GM12878 (cell line): ENCODE results near the gene HMOX1. TPM values are rescaled to one million over a fixed set of nuclear protein-coding genes. Genes with fewer than 3 reads are reported as not detected.

ENCODE experiments used
- ATAC-seq: fragments of 200-7000 bp; cut with Tn5 transposase; 3 replicates; pipeline ENCODE4 v1.9.1; 2020; ENCODE audit warnings: mild to moderate bottlenecking, moderate library complexity
- BruUV-seq: library from RNA; stranded (reverse); fragments of 400-500 nt; replicated peaks from 2 replicates; lab custom pipeline; 2021; lab: Mats Ljungman, UMichigan
- CTCF ChIA-PET: fragments of 300-600 bp; sonication (Branson Sonifier 250); formaldehyde crosslinking; extraction: SDS; loops from one replicate; lab custom pipeline; 2021; ENCODE audit warnings: inconsistent platforms; lab: Yijun Ruan, JAX
- POLR2A ChIA-PET: fragments of 350-600 bp; formaldehyde crosslinking; extraction: SDS; loops from one replicate; lab custom pipeline; 2021; ENCODE audit warnings: inconsistent platforms; lab: Charles Lee
- RAD21 ChIA-PET: fragments of 300-600 bp; sonication (Branson Sonifier 250); formaldehyde crosslinking; loops from one replicate; lab custom pipeline; 2023; ENCODE audit warnings: antibody characterized with exemption; ENCODE audit not compliant: unreplicated experiment; lab: Charles Lee
- SMC1A ChIA-PET: fragments of 300-600 bp; sonication (Branson Sonifier 250); formaldehyde crosslinking; loops from one replicate; lab custom pipeline; 2023; ENCODE audit not compliant: unreplicated experiment, uncharacterized antibody; lab: Charles Lee
- DNase-seq: peaks from one replicate; pipeline ENCODE4 v3.0.0-alpha.2; 2011; ENCODE audit warnings: low read depth, low spot score
- FAIRE-seq: peaks from 3 replicates; lab custom pipeline; 2011; peaks lifted over from hg19 to GRCh38; lab: Jason Lieb, UNC
- H2AFZ ChIP-seq: 2 replicates; pipeline ENCODE4 v1.6.0; 2011; ENCODE audit warnings: low read depth, low read length, control low read depth; ENCODE audit not compliant: control insufficient read depth
- H3K27ac ChIP-seq: 2 replicates; pipeline ENCODE4 v1.5.1; 2011; ENCODE audit warnings: control low read depth; ENCODE audit not compliant: control insufficient read depth, insufficient read depth
- H3K27me3 ChIP-seq, 2 experiments: replicated peaks in 1 of 2; 2 replicates each; pipeline versions ENCODE4 v1.6.0 to v1.6.1; 2011; ENCODE audit warnings: low read length in 1 of 2; ENCODE audit not compliant: control insufficient read depth in 2 of 2, insufficient read depth in 2 of 2
- H3K36me3 ChIP-seq, 2 experiments: 2 replicates each; pipeline ENCODE4 v1.5.1; 2011; ENCODE audit warnings: low read length in 1 of 2; ENCODE audit not compliant: control insufficient read depth in 2 of 2, insufficient read depth in 2 of 2
- H3K4me1 ChIP-seq: 2 replicates; pipeline ENCODE4 v1.6.1; 2011; ENCODE audit warnings: mild to moderate bottlenecking, low read length, moderate library complexity, mixed read lengths; ENCODE audit not compliant: control insufficient read depth, insufficient read depth
- H3K4me2 ChIP-seq: 2 replicates; pipeline ENCODE4 v1.6.0; 2011; ENCODE audit warnings: control low read depth; ENCODE audit not compliant: control insufficient read depth, insufficient read depth
- H3K4me3 ChIP-seq: fragments of 200-600 bp; sonication (generic); 2 replicates; pipeline ENCODE4 v1.5.1; 2016
- H3K79me2 ChIP-seq: 2 replicates; pipeline ENCODE4 v1.6.0; 2011; ENCODE audit warnings: low read length; ENCODE audit not compliant: control insufficient read depth, insufficient read depth
- H3K9ac ChIP-seq: 2 replicates; pipeline ENCODE4 v1.8.0; 2011; ENCODE audit warnings: low read length, control low read depth, mixed read lengths; ENCODE audit not compliant: control insufficient read depth, insufficient read depth
- H3K9me3 ChIP-seq: replicated peaks from 3 replicates; pipeline ENCODE4 v1.5.1; 2011; ENCODE audit warnings: mild to moderate bottlenecking, low read length; ENCODE audit not compliant: control insufficient read depth, insufficient read depth
- H4K20me1 ChIP-seq: 2 replicates; pipeline ENCODE4 v1.6.0; 2011; ENCODE audit not compliant: control insufficient read depth, insufficient read depth
- ASH2L ChIP-seq: fragments of 300-600, 200-600 bp; sonication (generic); IDR thresholded peaks from 2 replicates; pipeline ENCODE4 v1.6.1; 2017; ENCODE audit warnings: low read depth, mild to moderate bottlenecking, borderline replicate concordance
- BRCA1 ChIP-seq: IDR thresholded peaks from 2 replicates; pipeline ENCODE4 v1.6.1; 2011; ENCODE audit warnings: low read depth, low read length, improper control_type of control experiment
- GATAD2B ChIP-seq: fragments of 450-650 bp; conservative IDR thresholded peaks from 2 replicates; pipeline ENCODE4 v1.6.1; 2017; ENCODE audit warnings: low read depth, mild to moderate bottlenecking, moderate library complexity
- MEF2B ChIP-seq: fragments of 450-650 bp; IDR thresholded peaks from 2 replicates; pipeline ENCODE4 v1.6.1; 2018; ENCODE audit warnings: mild to moderate bottlenecking, moderate library complexity; ENCODE audit not compliant: partially characterized antibody, poor library complexity, severe bottlenecking
- NFYB ChIP-seq: IDR thresholded peaks from 2 replicates; pipeline ENCODE4 v1.6.1; 2011; ENCODE audit warnings: low read depth, mild to moderate bottlenecking, low read length, improper control_type of control experiment, moderate library complexity; ENCODE audit not compliant: insufficient read depth
- NRF1 ChIP-seq: conservative IDR thresholded peaks from 2 replicates; pipeline ENCODE4 v1.6.1; 2011; ENCODE audit warnings: mild to moderate bottlenecking, low read depth, low read length, improper control_type of control experiment
- RCOR1 ChIP-seq: conservative IDR thresholded peaks from 2 replicates; pipeline ENCODE4 v1.6.1; 2012; ENCODE audit warnings: low read depth, low read length, improper control_type of control experiment
- SMARCA5 ChIP-seq: fragments of 450-650 bp; IDR thresholded peaks from 2 replicates; pipeline ENCODE4 v1.6.1; 2017; ENCODE audit warnings: mild to moderate bottlenecking
- SREBF2 ChIP-seq: IDR thresholded peaks from 2 replicates; pipeline ENCODE4 v1.6.1; 2012; ENCODE audit warnings: mild to moderate bottlenecking, low read length
- ZNF24 ChIP-seq: fragments of 450-650 bp; IDR thresholded peaks from 2 replicates; pipeline ENCODE4 v1.6.1; 2017; ENCODE audit warnings: antibody characterized with exemption, mild to moderate bottlenecking
- ZNF592 ChIP-seq: fragments of 450-650 bp; IDR thresholded peaks from 2 replicates; pipeline ENCODE4 v1.6.1; 2017; ENCODE audit warnings: mild to moderate bottlenecking, moderate library complexity
- WGBS: methylation state at CpG from one replicate; pipeline ENCODE4 v1.1.6; 2016; ENCODE audit warnings: low lambda C conversion rate; ENCODE audit not compliant: insufficient replicate concordance, insufficient coverage; ENCODE audit errors: missing lambda C conversion rate; 5-methylcytosine and 5-hydroxymethylcytosine counted together
- in situ Hi-C: fragments of 300-500 bp; cut with MboI; formaldehyde crosslinking; loops from 9 replicates; pipeline ENCODE4 v1.14.3; 2018; ENCODE audit warnings: mixed read lengths
- intact Hi-C: fragments of 100-400 bp; cut with micrococcal nuclease; formaldehyde crosslinking; loops from one replicate; pipeline ENCODE4 v1.14.2; 2022; ENCODE audit not compliant: unreplicated experiment
- polyA plus RNA-seq, 11 experiments: library from polyadenylated mRNA; depleted of rRNA in 4 of 11; unstranded in 6 of 11; stranded (reverse) in 5 of 11; fragments of >200 nt; fragmentation: Nextera tagmentation in 4 of 11; fragmentation: Illumina TruSeq in 1 of 11; extraction: Ambion mirVana in 4 of 11; extraction: Trizol in 1 of 11; gene quantifications; 1 replicate in 1 of 11; 2 replicates in 10 of 11; pipeline versions ENCODE4 v1.2.1 to v1.2.3, GENCODE V29; 2011 to 2016; ENCODE audit warnings: inconsistent platforms in 2 of 11, missing spikeins in 2 of 11, low read depth in 1 of 11
- total RNA-seq, 4 experiments: library from RNA; depleted of rRNA in 3 of 4; stranded (reverse); fragments of >200 nt in 3 of 4; fragmentation: Illumina TruSeq in 1 of 4; extraction: Trizol in 1 of 4; gene quantifications; 2 replicates each; pipeline versions ENCODE4 v1.2.1 to v1.2.3, GENCODE V29; 2013 to 2021
- TF ChIP-seq, protein P1 (sequence below): IDR thresholded peaks from 2 replicates; pipeline ENCODE4 v1.6.1; 2011; ENCODE audit warnings: low read depth, low read length, improper control_type of control experiment, borderline replicate concordance
- TF ChIP-seq, protein P2 (sequence below): IDR thresholded peaks from 2 replicates; pipeline ENCODE4 v1.6.1; 2012; ENCODE audit warnings: mild to moderate bottlenecking, low read depth, low read length

The HMOX1 gene
- total and polyA plus RNA-seq, 10 of the 15 experiments (the other 5 are each of a cell fraction or from before 2014, with no cell fraction given), result 1.5 to 36.7 (median 18.8) TPM

- Histone ChIP-seq H2AFZ (no peak overlapping the region), H3K27ac (no peak overlapping the region), H3K27me3 (no peaks in the 10 kb centered on the region), H3K79me2 (no peaks in the 10 kb centered on the region), H3K4me2 (no peak overlapping the region), H3K9ac (no peak overlapping the region), H4K20me1 (no peaks in the 10 kb centered on the region), H3K4me1 (peaks cover 11% of the 10 kb centered on the region), H3K36me3 (no peaks in the 10 kb centered on the region), H3K9me3 (no peaks in the 10 kb centered on the region; the same call in 2 of the 3 replicates), H3K4me3 (no peak overlapping the region)
- intact Hi-C loops (no loop called here), in situ Hi-C loops (no loop called here)
- ATAC-seq (no peak), DNase-seq (no peak), FAIRE-seq (no peak)
- SMC1A ChIA-PET, result interaction anchor here (4.6 kb wide), 1 partner anchor 49 kb away, joined by 28 read pairs; no protein-coding TSS in a partner anchor
- RAD21 ChIA-PET, result interaction anchor here (0.7 to 2.4 kb wide), 2 partner anchors 10 to 49 kb away, joined by 3 to 11 read pairs; no protein-coding TSS in a partner anchor
- WGBS, result 5% methylated on average over 6 of the region's 6 CpGs
- CTCF ChIA-PET, result interaction anchor here (0.6 to 2.1 kb wide), 5 partner anchors 10 to 562 kb away, joined by 3 to 9 read pairs (median 5); no protein-coding TSS in a partner anchor
- no TSS peak for BruUV-seq
- no peak for TF ChIP-seq BRCA1
- no peak for TF ChIP-seq RCOR1
- no peak for TF ChIP-seq SMARCA5
- TF ChIP-seq GATAD2B, result no peak
- TF ChIP-seq ASH2L, result no peak
- TF ChIP-seq, protein P1, sequence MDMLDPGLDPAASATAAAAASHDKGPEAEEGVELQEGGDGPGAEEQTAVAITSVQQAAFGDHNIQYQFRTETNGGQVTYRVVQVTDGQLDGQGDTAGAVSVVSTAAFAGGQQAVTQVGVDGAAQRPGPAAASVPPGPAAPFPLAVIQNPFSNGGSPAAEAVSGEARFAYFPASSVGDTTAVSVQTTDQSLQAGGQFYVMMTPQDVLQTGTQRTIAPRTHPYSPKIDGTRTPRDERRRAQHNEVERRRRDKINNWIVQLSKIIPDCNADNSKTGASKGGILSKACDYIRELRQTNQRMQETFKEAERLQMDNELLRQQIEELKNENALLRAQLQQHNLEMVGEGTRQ, result no peak
- no peak for TF ChIP-seq SREBF2
- no peak for TF ChIP-seq NFYB
- TF ChIP-seq, protein P2, sequence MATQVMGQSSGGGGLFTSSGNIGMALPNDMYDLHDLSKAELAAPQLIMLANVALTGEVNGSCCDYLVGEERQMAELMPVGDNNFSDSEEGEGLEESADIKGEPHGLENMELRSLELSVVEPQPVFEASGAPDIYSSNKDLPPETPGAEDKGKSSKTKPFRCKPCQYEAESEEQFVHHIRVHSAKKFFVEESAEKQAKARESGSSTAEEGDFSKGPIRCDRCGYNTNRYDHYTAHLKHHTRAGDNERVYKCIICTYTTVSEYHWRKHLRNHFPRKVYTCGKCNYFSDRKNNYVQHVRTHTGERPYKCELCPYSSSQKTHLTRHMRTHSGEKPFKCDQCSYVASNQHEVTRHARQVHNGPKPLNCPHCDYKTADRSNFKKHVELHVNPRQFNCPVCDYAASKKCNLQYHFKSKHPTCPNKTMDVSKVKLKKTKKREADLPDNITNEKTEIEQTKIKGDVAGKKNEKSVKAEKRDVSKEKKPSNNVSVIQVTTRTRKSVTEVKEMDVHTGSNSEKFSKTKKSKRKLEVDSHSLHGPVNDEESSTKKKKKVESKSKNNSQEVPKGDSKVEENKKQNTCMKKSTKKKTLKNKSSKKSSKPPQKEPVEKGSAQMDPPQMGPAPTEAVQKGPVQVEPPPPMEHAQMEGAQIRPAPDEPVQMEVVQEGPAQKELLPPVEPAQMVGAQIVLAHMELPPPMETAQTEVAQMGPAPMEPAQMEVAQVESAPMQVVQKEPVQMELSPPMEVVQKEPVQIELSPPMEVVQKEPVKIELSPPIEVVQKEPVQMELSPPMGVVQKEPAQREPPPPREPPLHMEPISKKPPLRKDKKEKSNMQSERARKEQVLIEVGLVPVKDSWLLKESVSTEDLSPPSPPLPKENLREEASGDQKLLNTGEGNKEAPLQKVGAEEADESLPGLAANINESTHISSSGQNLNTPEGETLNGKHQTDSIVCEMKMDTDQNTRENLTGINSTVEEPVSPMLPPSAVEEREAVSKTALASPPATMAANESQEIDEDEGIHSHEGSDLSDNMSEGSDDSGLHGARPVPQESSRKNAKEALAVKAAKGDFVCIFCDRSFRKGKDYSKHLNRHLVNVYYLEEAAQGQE, result no peak
- no peak for TF ChIP-seq ZNF592
- no peak for TF ChIP-seq NRF1
- no peak for TF ChIP-seq MEF2B
- no peak for TF ChIP-seq ZNF24
- POLR2A ChIA-PET, result interaction anchor here (0.6 to 1.7 kb wide), 2 partner anchors 10 to 83 kb away, joined by 5 read pairs; no protein-coding TSS in a partner anchor
Measured at GRCh38 chr22:35361001-35361558, 19.8 kb upstream of the HMOX1 start.
